Panc1 (cell line): ENCODE measurements around the gene TMCO2. TPM values are rescaled to one million over a fixed set of nuclear protein-coding genes. Genes with fewer than 3 reads are reported as not detected.

Experiments used
- ATAC-seq: fragments of 200-7000 bp; cut with Tn5 transposase; 2 replicates; pipeline ENCODE4 v1.9.1; 2020; ENCODE audit warnings: mild to moderate bottlenecking, moderate library complexity
- BruUV-seq: library from RNA; stranded (reverse); fragments of 400-500 nt; replicated peaks from 2 replicates; lab custom pipeline; 2021; lab: Mats Ljungman, UMichigan
- CTCF ChIA-PET: fragments of 300-600 bp; sonication (Branson Sonifier 250); formaldehyde crosslinking; loops from one replicate; lab custom pipeline; 2022; ENCODE audit warnings: antibody characterized with exemption; lab: Charles Lee
- POLR2A ChIA-PET: fragments of 300-600 bp; sonication (Branson Sonifier 250); formaldehyde crosslinking; loops from one replicate; lab custom pipeline; 2022; ENCODE audit warnings: antibody characterized with exemption; lab: Charles Lee
- DNase-seq: peaks from one replicate; pipeline ENCODE4 v3.0.0-alpha.2; 2010; ENCODE audit warnings: low read depth, low spot score
- H3K27ac ChIP-seq: 2 replicates; pipeline ENCODE4 v1.5.1; 2011; ENCODE audit warnings: mild to moderate bottlenecking, low read length, inconsistent platforms
- H3K27me3 ChIP-seq: fragments of 200-500 bp; sonication (Bioruptor generic); 2 replicates; pipeline ENCODE4 v1.6.0; 2014; ENCODE audit warnings: low read length, inconsistent platforms; ENCODE audit not compliant: control insufficient read depth, insufficient read depth
- H3K36me3 ChIP-seq: fragments of 200-500 bp; sonication (Bioruptor generic); 2 replicates; pipeline ENCODE4 v1.5.1; 2014; ENCODE audit warnings: inconsistent platforms, mild to moderate bottlenecking, low read length, moderate library complexity; ENCODE audit not compliant: control insufficient read depth, insufficient read depth
- H3K4me1 ChIP-seq: 2 replicates; pipeline ENCODE4 v1.5.1; 2011; ENCODE audit warnings: inconsistent platforms, mild to moderate bottlenecking, low read length, moderate library complexity; ENCODE audit not compliant: control insufficient read depth, insufficient read depth
- H3K4me3 ChIP-seq, 2 experiments: 2 replicates each; pipeline ENCODE4 v1.5.1; 2011 to 2012; ENCODE audit warnings: low read depth in 2 of 2, low read length in 2 of 2, mild to moderate bottlenecking in 2 of 2, inconsistent platforms in 1 of 2, moderate library complexity in 1 of 2
- H3K9me3 ChIP-seq: fragments of 200-500 bp; sonication (Bioruptor generic); 2 replicates; pipeline ENCODE4 v1.5.1; 2014; ENCODE audit warnings: low read depth, mild to moderate bottlenecking, inconsistent platforms, low read length, moderate library complexity; ENCODE audit not compliant: control insufficient read depth, insufficient read depth
- POLR2AphosphoS5 ChIP-seq: IDR thresholded peaks from 2 replicates; pipeline ENCODE4 v1.6.1; 2012; ENCODE audit warnings: mild to moderate bottlenecking, low read depth, low read length, moderate library complexity
- SIN3A ChIP-seq: IDR thresholded peaks from 2 replicates; pipeline ENCODE4 v1.6.1; 2012; ENCODE audit warnings: low read depth, mild to moderate bottlenecking, low read length, moderate library complexity, borderline replicate concordance; ENCODE audit not compliant: insufficient read depth
- TCF7L2 ChIP-seq: IDR thresholded peaks from 2 replicates; pipeline ENCODE4 v1.6.1; 2011; ENCODE audit warnings: mild to moderate bottlenecking, low read depth, low read length, inconsistent platforms
- in situ Hi-C: cut with HindIII; loops from 2 replicates; pipeline ENCODE4 v1.10.0; 2016; ENCODE audit warnings: low sequenced_read_pairs, low pct_unique_long_range_greater_than_20kb
- intact Hi-C: fragments of 100-400 bp; cut with micrococcal nuclease; formaldehyde crosslinking; loops from one replicate; pipeline ENCODE4 v1.10.0; 2022; ENCODE audit not compliant: unreplicated experiment
- total RNA-seq: library from RNA; stranded (reverse); gene quantifications from one replicate; pipeline ENCODE4 v1.2.1, GENCODE V29; 2021; ENCODE audit not compliant: unreplicated experiment
- TF ChIP-seq, protein P1 (sequence below): fragments of 450-650 bp; IDR thresholded peaks from 2 replicates; pipeline ENCODE4 v1.5.1; 2017; ENCODE audit warnings: mild to moderate bottlenecking
- TF ChIP-seq, protein P2 (sequence below), 2 experiments: IDR thresholded peaks; 2 replicates each; pipeline ENCODE4 v1.6.1; 2011 to 2012; ENCODE audit warnings: low read depth in 2 of 2, control low read depth in 1 of 2, low read length in 1 of 2, mild to moderate bottlenecking in 1 of 2, moderate library complexity in 1 of 2; ENCODE audit not compliant: insufficient read depth in 1 of 2

Gene TMCO2
- total RNA-seq, 1 experiment from 2014 or later = not detected

DNA sequence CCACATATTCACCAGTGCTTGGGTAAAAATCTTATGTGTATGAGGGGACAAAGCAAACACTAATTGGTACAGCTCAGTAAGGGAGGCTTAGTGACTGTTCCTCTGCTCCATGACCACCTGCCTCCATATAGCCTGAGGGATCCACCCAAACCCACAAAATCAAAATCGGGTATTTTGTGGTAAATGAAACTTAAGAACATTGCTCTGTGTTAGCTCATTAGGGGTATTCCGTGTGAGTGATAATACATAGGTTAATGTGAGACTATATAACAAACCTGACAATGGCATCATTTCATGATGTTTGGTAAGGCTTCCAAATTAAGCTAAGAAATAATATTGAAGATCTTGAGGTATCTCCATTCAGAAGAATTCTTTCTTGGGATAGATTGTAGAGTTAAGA, 43.6 kb downstream of the TMCO2 start:
- no TSS peak for BruUV-seq
- H3K27me3 ChIP-seq = no peaks in the 10 kb centered on the region
- in situ Hi-C loops = no loop called here
- ChIA-PET CTCF (no interaction called here), POLR2A (no interaction called here)
- H3K9me3 ChIP-seq = no peaks in the 10 kb centered on the region
- TF ChIP-seq POLR2AphosphoS5 = no peak
- TF ChIP-seq, protein P1, sequence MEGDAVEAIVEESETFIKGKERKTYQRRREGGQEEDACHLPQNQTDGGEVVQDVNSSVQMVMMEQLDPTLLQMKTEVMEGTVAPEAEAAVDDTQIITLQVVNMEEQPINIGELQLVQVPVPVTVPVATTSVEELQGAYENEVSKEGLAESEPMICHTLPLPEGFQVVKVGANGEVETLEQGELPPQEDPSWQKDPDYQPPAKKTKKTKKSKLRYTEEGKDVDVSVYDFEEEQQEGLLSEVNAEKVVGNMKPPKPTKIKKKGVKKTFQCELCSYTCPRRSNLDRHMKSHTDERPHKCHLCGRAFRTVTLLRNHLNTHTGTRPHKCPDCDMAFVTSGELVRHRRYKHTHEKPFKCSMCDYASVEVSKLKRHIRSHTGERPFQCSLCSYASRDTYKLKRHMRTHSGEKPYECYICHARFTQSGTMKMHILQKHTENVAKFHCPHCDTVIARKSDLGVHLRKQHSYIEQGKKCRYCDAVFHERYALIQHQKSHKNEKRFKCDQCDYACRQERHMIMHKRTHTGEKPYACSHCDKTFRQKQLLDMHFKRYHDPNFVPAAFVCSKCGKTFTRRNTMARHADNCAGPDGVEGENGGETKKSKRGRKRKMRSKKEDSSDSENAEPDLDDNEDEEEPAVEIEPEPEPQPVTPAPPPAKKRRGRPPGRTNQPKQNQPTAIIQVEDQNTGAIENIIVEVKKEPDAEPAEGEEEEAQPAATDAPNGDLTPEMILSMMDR = no peak
- no peak for TF ChIP-seq TCF7L2
- no peak for TF ChIP-seq SIN3A
- TF ChIP-seq, protein P2, sequence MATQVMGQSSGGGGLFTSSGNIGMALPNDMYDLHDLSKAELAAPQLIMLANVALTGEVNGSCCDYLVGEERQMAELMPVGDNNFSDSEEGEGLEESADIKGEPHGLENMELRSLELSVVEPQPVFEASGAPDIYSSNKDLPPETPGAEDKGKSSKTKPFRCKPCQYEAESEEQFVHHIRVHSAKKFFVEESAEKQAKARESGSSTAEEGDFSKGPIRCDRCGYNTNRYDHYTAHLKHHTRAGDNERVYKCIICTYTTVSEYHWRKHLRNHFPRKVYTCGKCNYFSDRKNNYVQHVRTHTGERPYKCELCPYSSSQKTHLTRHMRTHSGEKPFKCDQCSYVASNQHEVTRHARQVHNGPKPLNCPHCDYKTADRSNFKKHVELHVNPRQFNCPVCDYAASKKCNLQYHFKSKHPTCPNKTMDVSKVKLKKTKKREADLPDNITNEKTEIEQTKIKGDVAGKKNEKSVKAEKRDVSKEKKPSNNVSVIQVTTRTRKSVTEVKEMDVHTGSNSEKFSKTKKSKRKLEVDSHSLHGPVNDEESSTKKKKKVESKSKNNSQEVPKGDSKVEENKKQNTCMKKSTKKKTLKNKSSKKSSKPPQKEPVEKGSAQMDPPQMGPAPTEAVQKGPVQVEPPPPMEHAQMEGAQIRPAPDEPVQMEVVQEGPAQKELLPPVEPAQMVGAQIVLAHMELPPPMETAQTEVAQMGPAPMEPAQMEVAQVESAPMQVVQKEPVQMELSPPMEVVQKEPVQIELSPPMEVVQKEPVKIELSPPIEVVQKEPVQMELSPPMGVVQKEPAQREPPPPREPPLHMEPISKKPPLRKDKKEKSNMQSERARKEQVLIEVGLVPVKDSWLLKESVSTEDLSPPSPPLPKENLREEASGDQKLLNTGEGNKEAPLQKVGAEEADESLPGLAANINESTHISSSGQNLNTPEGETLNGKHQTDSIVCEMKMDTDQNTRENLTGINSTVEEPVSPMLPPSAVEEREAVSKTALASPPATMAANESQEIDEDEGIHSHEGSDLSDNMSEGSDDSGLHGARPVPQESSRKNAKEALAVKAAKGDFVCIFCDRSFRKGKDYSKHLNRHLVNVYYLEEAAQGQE (IDR thresholded peaks at IDR 0.05; ENCODE audit: insufficient read depth in 1 of 2, low read depth in 2 of 2, low read length in 1 of 2) = no peak
- ATAC-seq (no peak), DNase-seq (no peak)
- intact Hi-C loops = no loop called here
- H3K4me1 ChIP-seq = no peaks in the 10 kb centered on the region
- no peak overlapping the region for H3K27ac ChIP-seq
- H3K36me3 ChIP-seq = peaks cover 7% of the 10 kb centered on the region; the same call in 1 of the 2 replicates
- no peak overlapping the region for H3K4me3 ChIP-seq

DNA sequence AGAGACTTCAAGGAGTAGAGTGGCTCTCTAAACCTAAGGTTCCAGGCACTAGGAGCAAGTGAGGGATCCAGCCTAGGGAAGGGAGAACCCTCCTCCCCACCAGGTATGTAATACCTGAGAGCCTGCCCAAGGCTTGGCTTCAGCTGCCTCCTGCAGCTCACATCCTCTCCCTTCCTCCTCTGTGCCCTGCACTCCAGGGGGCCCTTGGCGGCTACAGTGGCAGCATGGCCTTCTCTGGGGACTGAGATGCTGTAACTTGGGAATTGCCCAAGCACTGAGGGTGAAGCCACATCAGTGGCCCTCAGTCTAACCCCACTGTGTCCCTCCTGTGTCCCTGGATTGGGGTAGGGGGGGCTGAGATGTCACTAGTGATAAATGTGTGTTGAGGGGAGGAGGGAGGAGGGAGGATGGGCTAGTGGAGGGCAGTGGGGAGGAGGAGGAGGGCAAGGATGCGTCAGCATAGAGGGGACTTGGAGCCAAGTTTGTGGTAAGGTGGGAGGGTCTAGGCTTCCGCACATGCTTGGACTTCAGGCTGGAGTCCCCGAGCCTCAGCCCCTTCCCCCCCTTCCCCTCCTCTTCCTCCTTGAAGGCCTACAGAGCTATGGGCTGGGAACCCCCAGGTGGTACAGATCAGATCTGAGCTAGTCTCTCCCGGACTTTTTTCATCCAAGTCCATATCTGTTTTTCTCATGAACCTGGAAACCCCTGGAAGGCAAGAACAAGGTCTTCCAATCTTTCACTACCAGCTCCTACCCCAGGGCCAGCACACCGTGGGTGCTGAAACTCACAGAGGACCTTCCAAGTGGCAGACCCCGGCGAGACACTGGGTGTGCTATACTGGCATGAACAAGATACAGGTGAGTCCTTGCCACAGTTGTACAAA, 51.9 kb downstream of the TMCO2 start:
- Histone ChIP-seq H3K27ac (no peak overlapping the region), H3K4me1 (no peaks in the 10 kb centered on the region), H3K27me3 (no peaks in the 10 kb centered on the region), H3K36me3 (no peaks in the 10 kb centered on the region), H3K4me3 (no peak overlapping the region), H3K9me3 (no peaks in the 10 kb centered on the region)
- ATAC-seq (peak; percentile 25; the same call in 1 of the 2 replicates), DNase-seq (no peak)
- no TSS peak for BruUV-seq
- intact Hi-C loops = no loop called here
- TF ChIP-seq TCF7L2 (no peak), POLR2AphosphoS5 (no peak), SIN3A (no peak)
- TF ChIP-seq, protein P1 = no peak
- TF ChIP-seq, protein P2 (IDR thresholded peaks at IDR 0.05; ENCODE audit: insufficient read depth in 1 of 2, low read depth in 2 of 2, low read length in 1 of 2) = no peak
- ChIA-PET CTCF (no interaction called here), POLR2A (no interaction called here)
- in situ Hi-C loops = no loop called here
